Common myeloid progenitor, CD34-positive (primary cell): ENCODE measurements around the gene OR51B6. TPM values are rescaled to one million over a fixed set of nuclear protein-coding genes. Genes with fewer than 3 reads are reported as not detected.
"Not testable (repeated sequence)": the region's sequence is repeated elsewhere in the genome, so short reads cannot be mapped to it uniquely, and the experiment has no call there.

Experiments used
- CTCF ChIA-PET: fragments of 350-600 bp; sonication (Branson Sonifier 250); formaldehyde crosslinking; loops from one replicate; lab custom pipeline; 2021; ENCODE audit warnings: antibody characterized with exemption; lab: Charles Lee
- POLR2A ChIA-PET: fragments of 350-600 bp; sonication (Branson Sonifier 250); formaldehyde crosslinking; loops from one replicate; lab custom pipeline; 2021; ENCODE audit warnings: antibody characterized with exemption; lab: Charles Lee
- DNase-seq, 3 donors: peaks; one replicate each; pipeline versions ENCODE4 v3.0.0 to v3.0.0-alpha.2; 2013
- H3K27ac ChIP-seq, 2 experiments: 1 replicate in 1 of 2; 2 replicates in 1 of 2; pipeline ENCODE4 v1.7.0; 2013; ENCODE audit warnings: inconsistent platforms in 2 of 2, low read length in 2 of 2, mild to moderate bottlenecking in 2 of 2, low read depth in 1 of 2, moderate library complexity in 1 of 2; ENCODE audit not compliant: severe bottlenecking in 2 of 2, insufficient read depth in 1 of 2, poor library complexity in 1 of 2
- H3K27me3 ChIP-seq, 5 experiments: replicated peaks in 2 of 5; 1 replicate in 3 of 5; 2 replicates in 2 of 5; pipeline versions ENCODE4 v1.6.1 to v1.7.0; 2013; ENCODE audit warnings: low read length in 4 of 5, mild to moderate bottlenecking in 2 of 5, moderate library complexity in 2 of 5, inconsistent platforms in 1 of 5; ENCODE audit not compliant: insufficient read depth in 5 of 5, control insufficient read depth in 4 of 5
- H3K36me3 ChIP-seq, 4 experiments: 1 replicate in 2 of 4; 2 replicates in 2 of 4; pipeline versions ENCODE4 v1.6.1 to v1.7.0; 2013; ENCODE audit warnings: low read length in 3 of 4, control low read depth in 1 of 4, mild to moderate bottlenecking in 1 of 4; ENCODE audit not compliant: control insufficient read depth in 4 of 4, insufficient read depth in 4 of 4
- H3K4me1 ChIP-seq, 4 experiments: 1 replicate in 3 of 4; 2 replicates in 1 of 4; pipeline versions ENCODE4 v1.6.1 to v1.7.1; 2013; ENCODE audit warnings: low read length in 3 of 4, mild to moderate bottlenecking in 3 of 4, control low read depth in 1 of 4, inconsistent platforms in 1 of 4, moderate library complexity in 1 of 4; ENCODE audit not compliant: control insufficient read depth in 4 of 4, insufficient read depth in 4 of 4; ENCODE audit errors: control extremely low read depth in 1 of 4
- H3K4me3 ChIP-seq, 7 experiments: 1 replicate in 4 of 7; 2 replicates in 3 of 7; pipeline versions ENCODE4 v1.5.1 to v1.7.0; 2013; ENCODE audit warnings: mild to moderate bottlenecking in 7 of 7, low read length in 6 of 7, moderate library complexity in 6 of 7, inconsistent platforms in 2 of 7, low read depth in 2 of 7, control low read depth in 1 of 7; ENCODE audit not compliant: insufficient read depth in 4 of 7, control insufficient read depth in 1 of 7; ENCODE audit errors: extremely low read depth in 1 of 7
- H3K9me3 ChIP-seq, 5 experiments: 1 replicate in 4 of 5; 2 replicates in 1 of 5; pipeline versions ENCODE4 v1.6.1 to v1.7.1; 2013; ENCODE audit warnings: low read length in 4 of 5, mild to moderate bottlenecking in 2 of 5, inconsistent platforms in 1 of 5, low read depth in 1 of 5, moderate library complexity in 1 of 5; ENCODE audit not compliant: control insufficient read depth in 4 of 5, insufficient read depth in 2 of 5; ENCODE audit errors: control extremely low read depth in 1 of 5
- WGBS: methylation state at CpG from one replicate; pipeline ENCODE4 v1.1.5; 2013; ENCODE audit not compliant: insufficient coverage; 5-methylcytosine and 5-hydroxymethylcytosine counted together
- polyA plus RNA-seq: library from polyadenylated mRNA; unstranded; fragments of 120-200 nt; gene quantifications from one replicate; pipeline ENCODE4 v1.2.1, GENCODE V29; 2013

Gene OR51B6
- polyA plus RNA-seq: not detected

- H3K27ac ChIP-seq: no peak within 1 kb of the TSS
- no peak within 1 kb of the TSS for H3K4me3 ChIP-seq
- H3K4me1 ChIP-seq: no peaks in the 10 kb centered on the region
- POLR2A ChIA-PET: no interaction called here
- CTCF ChIA-PET: interaction anchor here (1.3 kb wide), 1 partner anchor 47 kb away, joined by 3 read pairs; no protein-coding TSS in a partner anchor
- peaks cover 0 to 2% (median 0%) of the 10 kb centered on the region in 5 experiments for H3K27me3 ChIP-seq
- H3K36me3 ChIP-seq: no peaks in the 10 kb centered on the region
- no peaks in the 10 kb centered on the region for H3K9me3 ChIP-seq
- DNase-seq: no peak
- WGBS: no CpG with 5 or more reads among the region's 1 CpG
Observed at GRCh38 chr11:5351208-5351607, at the start of gene OR51B6. Gene OR51B6 (plus strand): TSS chr11:5351508. CDS start chr11:5351508, 0 bp downstream.

- 100% methylated on average over 2 of the region's 2 CpGs for WGBS
- no peaks in the 10 kb centered on the region for H3K4me1 ChIP-seq
- no peaks in the 10 kb centered on the region for H3K36me3 ChIP-seq
- POLR2A ChIA-PET: no interaction called here
- CTCF ChIA-PET: no interaction called here
- no peaks in the 10 kb centered on the region for H3K9me3 ChIP-seq
- H3K4me3 ChIP-seq: no peak within 1 kb of the TSS
- no peak for DNase-seq
- H3K27ac ChIP-seq: no peak within 1 kb of the TSS
- no peaks in the 10 kb centered on the region for H3K27me3 ChIP-seq
Observed at GRCh38 chr11:5301846-5302245, 49.5 kb upstream of the OR51B6 start, which contains the start of gene OR51B4. Gene OR51B4 (minus strand): TSS chr11:5301946. CDS start chr11:5301946, 0 bp downstream.

GRCh38 chr11:5303626-5304025, 47.7 kb upstream of the OR51B6 start:
- Histone ChIP-seq H3K27ac (no peak overlapping the region), H3K4me1 (no peaks in the 10 kb centered on the region), H3K9me3 (no peaks in the 10 kb centered on the region), H3K36me3 (no peaks in the 10 kb centered on the region), H3K27me3 (no peaks in the 10 kb centered on the region), H3K4me3 (no peak overlapping the region)
- 80% methylated on average over 1 of the region's 5 CpGs for WGBS
- ChIA-PET POLR2A (interaction anchor here (0.6 kb wide), 1 partner anchor 27 kb away, joined by 3 read pairs; no protein-coding TSS in a partner anchor), CTCF (interaction anchor here (0.9 kb wide), 1 partner anchor 48 kb away, joined by 3 read pairs; the partner anchor contains the start of gene OR51B6)
- DNase-seq: peak in 2 of 3 donors; percentile 21 to 55

- no peaks in the 10 kb centered on the region for H3K4me1 ChIP-seq
- ChIA-PET CTCF (interaction anchor here (0.9 kb wide), 1 partner anchor 48 kb away, joined by 3 read pairs; the partner anchor contains the start of gene OR51B6), POLR2A (interaction anchor here (0.6 kb wide), 1 partner anchor 28 kb away, joined by 3 read pairs; no protein-coding TSS in a partner anchor)
- no peak overlapping the region for H3K27ac ChIP-seq
- H3K36me3 ChIP-seq: no peaks in the 10 kb centered on the region
- no CpG with 5 or more reads among the region's 1 CpG for WGBS
- no peak for DNase-seq
- no peak overlapping the region for H3K4me3 ChIP-seq
- H3K27me3 ChIP-seq: no peaks in the 10 kb centered on the region
- H3K9me3 ChIP-seq: no peaks in the 10 kb centered on the region
Observed at GRCh38 chr11:5304046-5304445, 47.3 kb upstream of the OR51B6 start.

- ChIA-PET POLR2A (no interaction called here), CTCF (no interaction called here)
Observed at GRCh38 chr11:5307256-5308019, 43.9 kb upstream of the OR51B6 start.

GRCh38 chr11:5310423-5310822, 40.9 kb upstream of the OR51B6 start:
- Histone ChIP-seq H3K4me3 (no peak overlapping the region), H3K36me3 (no peaks in the 10 kb centered on the region), H3K4me1 (no peaks in the 10 kb centered on the region), H3K9me3 (no peaks in the 10 kb centered on the region), H3K27ac (no peak overlapping the region), H3K27me3 (no peaks in the 10 kb centered on the region)
- no peak for DNase-seq
- POLR2A ChIA-PET: no interaction called here
- CTCF ChIA-PET: no interaction called here
- WGBS: no CpG with 5 or more reads among the region's 1 CpG

More at GRCh38 chr11:5307256-5308019, 43.9 kb upstream of the OR51B6 start:
- no peak overlapping the region for H3K27ac ChIP-seq
- H3K9me3 ChIP-seq: no peaks in the 10 kb centered on the region
- WGBS: no CpG with 5 or more reads among the region's 2 CpGs
- H3K4me1 ChIP-seq: no peaks in the 10 kb centered on the region
- no peaks in the 10 kb centered on the region for H3K36me3 ChIP-seq
- DNase-seq: no peak
- H3K27me3 ChIP-seq: no peaks in the 10 kb centered on the region
- no peak overlapping the region for H3K4me3 ChIP-seq

GRCh38 chr11:5313326-5314023, 37.8 kb upstream of the OR51B6 start:
- DNase-seq, H3K4me1 ChIP-seq, H3K36me3 ChIP-seq, H3K27me3 ChIP-seq, H3K4me3 ChIP-seq, H3K27ac ChIP-seq, POLR2A ChIA-PET, CTCF ChIA-PET, H3K9me3 ChIP-seq: not testable (repeated sequence)
- no CpG with 5 or more reads among the region's 3 CpGs for WGBS
